GM21526 (cell line): ENCODE results near the gene STX18.

Experiments
- ATAC-seq: cut with Tn5 transposase; IDR thresholded peaks from one replicate; pipeline ENCODE4 v1.9.1; 2021; ENCODE audit warnings: moderate library complexity; ENCODE audit not compliant: unreplicated experiment, low FRiP score

STX18 gene

DNA sequence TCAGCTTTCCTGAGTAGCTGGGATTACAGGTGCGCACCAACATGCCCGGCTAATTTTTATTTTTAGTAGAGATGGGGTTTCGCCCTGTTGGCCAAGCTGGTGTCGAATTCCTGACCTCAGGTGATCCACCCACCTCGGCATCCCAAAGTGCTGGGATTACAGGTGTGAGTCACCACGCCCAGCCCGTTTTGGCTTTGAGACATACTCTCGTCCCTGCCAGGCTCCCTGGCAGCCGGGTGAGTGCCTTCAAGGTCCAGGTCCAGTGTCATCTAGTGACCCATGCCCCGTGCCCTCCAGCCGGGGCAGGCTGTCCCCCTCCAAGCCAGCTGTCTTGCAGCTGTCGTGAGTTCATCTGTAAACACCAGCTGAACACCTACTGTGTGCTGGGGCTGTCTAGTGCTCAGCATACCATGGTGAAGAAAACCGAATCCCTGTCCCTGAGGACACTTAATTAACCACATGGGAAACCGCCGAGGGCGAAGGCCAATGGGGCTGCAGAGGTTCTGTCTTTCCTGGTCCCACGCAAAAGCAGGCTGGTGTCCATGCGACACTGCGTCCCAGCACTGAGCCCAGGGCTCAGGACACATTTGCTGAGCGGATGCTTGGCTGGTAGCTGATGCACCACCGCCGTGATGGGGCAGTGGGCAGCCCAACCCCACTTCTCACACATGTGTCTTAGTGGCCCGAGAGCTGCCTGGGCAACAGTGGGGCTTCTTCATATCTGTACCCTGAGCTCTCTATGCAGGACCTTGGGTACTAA lies 133.1 kb downstream of the STX18 start:
- no peak for ATAC-seq

- no peak for ATAC-seq
Measured at GRCh38 chr4:4408132-4408523, 133.7 kb downstream of the STX18 start.

DNA sequence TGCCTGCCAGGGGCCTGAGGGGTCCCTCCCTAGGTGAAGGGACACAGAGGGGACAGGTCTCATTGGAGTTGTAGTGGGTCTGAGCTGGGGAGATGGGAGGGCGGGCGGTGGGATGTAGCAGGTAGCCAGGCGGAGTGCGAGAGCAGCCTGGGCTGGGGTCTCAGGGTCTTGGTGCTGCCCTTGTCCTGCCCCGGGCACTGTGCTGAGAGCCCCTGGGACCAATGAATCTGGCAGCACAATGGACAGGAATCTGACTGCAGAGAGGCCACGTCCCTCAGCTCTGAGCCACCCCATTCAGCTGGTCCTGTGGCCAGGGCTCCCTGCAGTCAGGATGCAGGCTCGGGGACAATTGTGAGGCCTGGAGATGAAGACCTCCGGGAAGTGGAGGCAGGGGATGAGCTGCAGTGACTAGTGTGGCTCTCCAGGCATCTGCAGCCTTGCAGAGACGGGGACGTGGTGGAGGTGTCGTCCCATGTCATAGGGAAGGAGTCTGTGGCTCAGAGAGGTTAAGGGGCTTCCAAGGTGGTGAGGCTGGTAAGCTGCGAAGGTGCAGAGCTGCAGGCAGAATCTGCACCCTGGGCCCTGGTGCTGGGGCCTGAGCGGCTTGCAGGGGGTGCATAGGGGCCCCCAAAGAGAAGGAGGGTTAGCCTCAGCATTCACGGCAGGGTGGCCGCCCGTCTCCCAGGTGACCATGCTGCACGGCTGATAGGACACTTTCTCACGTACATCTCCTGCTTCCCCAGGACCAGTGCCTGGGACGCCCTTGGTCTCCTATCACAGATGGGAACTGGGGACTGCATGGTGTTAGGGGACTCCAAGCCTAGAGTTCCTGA lies 134.3 kb downstream of the STX18 start:
- no peak for ATAC-seq

DNA sequence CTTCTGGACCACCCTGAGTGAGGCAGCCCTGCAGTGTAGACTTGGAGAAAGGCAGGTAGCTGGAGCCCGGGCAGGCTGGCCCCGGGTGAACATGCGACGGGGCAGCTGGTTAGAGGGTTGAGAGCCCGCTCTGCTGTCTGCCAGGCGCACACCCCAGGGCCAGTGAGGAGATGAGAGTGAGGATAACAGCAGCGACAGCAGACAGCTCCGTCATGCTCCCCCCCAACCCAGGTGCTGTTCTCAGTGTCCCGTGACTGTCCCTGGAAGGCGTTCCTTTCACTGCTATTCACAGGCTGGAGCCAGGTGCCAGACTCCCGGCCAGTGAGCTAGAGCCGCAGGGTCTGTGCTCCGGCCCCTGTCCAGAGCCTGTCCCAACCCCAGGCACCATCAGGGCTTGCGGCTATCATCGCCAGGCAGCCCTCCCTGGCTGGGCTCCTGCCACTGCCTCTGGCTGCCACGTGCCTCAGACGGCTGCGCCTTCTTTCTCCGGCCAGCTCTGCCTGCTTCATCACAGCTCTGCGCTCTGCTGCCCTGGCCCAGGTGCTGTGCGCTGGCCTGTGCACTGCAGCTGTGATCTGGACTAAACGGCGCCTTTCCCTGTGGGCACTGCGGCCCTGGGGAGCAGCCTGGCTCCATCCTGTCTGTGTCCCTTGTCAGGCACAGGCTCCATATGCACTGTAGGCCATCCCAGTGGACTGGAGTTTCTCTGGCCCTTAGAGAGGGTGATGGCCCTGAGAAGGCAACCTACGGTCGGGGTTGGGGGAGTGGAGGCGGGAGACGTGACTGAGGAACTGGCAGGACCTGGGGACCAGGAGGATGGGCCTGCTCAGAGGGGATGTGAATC lies 135.2 kb downstream of the STX18 start:
- no peak for ATAC-seq

- no peak for ATAC-seq
Measured at GRCh38 chr4:4405358-4405962, 136.4 kb downstream of the STX18 start.

GRCh38 chr4:4402966-4403365 lies 138.9 kb downstream of the STX18 start:
- no peak for ATAC-seq

GRCh38 chr4:4401036-4401435 lies 140.8 kb downstream of the STX18 start:
- no peak for ATAC-seq

DNA sequence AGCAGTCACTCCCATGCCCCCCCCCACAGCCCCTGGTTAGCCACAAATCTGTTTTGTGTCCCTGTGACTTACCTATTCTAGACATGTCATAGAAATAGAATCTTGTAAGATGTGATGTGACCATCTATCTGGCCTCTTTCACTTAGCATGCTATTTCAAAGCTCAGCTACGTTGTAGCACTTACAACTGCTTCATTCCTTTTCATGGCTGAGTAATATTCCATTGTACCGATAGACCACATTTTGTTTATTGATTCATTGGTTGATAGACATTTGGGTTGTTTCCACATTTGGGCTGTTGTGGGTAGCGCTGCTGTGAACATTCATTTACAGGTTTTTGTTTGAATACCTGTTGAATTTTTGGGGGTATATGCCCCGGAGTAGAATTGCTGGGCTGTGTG lies 143.4 kb downstream of the STX18 start:
- ATAC-seq = no peak

- ATAC-seq = no peak
Measured at GRCh38 chr4:4397441-4397819, 144.4 kb downstream of the STX18 start.

GRCh38 chr4:4396628-4397440 lies 145.0 kb downstream of the STX18 start:
- ATAC-seq = no peak

DNA sequence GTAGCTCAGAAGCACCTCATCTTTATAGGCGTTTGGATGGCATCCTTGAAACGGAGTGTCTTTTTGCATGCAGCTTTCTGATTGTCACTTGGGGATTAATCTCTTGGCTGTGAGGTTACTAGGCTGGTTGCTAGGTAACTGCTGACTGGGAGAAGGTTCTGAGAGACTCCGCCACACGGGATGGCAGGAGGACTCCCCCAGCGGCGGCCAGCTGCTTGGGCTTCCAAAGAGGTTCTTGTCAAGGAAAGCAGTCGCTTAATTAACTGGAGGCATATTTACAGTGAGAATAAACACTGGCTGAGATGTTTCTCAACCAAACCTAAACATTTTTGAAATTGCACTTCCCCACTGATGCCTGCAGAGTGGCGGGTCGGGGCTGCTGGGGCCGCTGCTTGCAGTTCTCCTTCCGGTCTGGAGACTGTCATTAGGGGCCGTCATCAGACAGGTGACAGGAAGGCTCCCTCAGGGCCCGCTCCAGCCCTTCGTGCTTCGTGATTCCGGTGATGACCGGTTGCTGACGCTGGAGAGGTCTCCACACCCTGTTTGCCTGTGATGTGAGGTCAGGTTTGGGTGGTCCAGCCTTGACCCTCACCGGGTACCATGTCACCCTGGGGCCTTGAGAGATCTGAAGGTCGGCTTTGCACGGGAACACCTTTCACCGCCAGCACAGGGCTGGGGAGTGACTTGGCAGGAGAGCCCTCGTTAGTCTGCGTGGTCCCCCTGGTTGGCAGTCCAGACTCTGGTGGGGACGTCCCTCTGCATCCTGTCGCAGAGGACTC lies 145.8 kb downstream of the STX18 start:
- peak; percentile 79 for ATAC-seq

- no peak for ATAC-seq
Measured at GRCh38 chr4:4395371-4395770, 146.5 kb downstream of the STX18 start.

- no peak for ATAC-seq
Measured at GRCh38 chr4:4394644-4395043, 147.2 kb downstream of the STX18 start.

GRCh38 chr4:4392501-4393183 lies 149.2 kb downstream of the STX18 start:
- ATAC-seq = no peak

DNA sequence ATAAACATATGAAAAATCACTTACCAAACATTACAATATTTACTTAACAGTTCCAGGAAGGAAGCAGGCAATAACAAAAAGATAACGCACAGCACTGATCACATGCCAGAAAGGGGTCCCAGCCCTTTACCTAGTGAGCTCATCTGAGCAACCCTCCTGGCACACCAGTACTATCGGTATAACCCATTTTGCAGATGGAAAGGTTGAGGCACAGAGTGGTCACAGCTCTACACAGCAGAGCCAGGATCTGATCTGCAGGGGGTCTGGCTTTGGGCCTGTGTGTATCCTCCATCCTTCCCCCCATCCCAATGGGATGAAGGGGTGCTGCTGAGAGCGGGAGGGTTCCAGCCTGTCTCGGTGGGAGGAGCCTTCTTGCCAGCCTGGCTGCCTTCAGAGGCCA lies 150.0 kb downstream of the STX18 start:
- ATAC-seq = no peak

DNA sequence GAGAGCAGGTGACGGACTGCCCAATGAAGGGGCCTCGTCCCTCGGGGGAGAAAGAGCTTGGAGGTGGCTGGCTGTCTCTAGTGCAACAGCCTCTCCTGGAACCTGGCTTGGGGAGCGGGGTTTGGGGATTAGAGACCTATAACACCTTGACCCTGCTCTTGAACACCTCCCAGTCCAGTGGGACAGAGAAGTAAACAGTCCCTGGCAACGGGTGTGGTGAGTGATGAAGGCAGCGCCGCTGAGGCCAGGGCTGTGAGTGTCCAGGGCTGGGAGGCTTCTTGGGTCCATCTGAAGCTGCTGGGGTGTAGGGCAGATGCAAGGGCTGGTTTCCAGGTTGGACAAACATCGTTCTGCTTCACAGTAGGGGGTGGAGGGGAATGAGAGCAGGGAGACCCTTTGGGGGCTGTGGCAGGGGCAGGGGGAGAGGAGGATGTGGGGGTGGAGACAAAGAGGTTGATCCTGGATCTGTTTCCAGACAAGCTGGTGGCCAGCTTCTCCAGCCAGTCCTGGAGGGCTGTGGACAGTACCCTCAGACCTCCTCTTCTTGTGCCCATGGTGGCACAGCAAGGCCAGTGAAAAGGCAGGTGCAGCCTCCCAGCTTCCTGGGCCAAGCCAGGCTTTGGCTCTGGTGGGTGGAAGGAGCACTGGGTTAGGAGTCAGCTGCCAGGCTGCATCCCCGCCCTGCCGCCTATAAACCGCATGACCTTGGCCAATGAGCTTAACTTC lies 151.2 kb downstream of the STX18 start:
- ATAC-seq = no peak

DNA sequence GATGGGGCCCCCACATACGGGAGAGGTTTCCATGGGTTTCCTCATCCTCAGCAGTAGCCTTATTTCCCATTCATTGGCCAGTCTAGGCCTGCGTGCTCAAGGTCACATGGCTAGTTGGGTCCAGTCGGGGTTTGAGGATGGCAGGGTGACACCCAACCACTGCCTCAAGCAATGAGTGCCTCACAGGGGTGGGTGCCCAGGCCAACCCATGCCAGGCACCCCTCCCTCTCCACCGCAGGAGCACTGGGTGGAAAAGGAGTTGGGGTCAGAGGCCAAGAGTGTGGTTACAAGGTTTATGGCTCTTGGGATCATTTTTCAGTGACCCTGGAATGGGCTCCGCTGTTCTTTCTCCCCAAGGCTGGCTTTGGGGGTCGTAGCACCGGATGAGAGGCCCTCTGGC lies 151.8 kb downstream of the STX18 start:
- ATAC-seq = no peak
